PFSK-1 (cell line): ENCODE results near the gene SIM1.

ENCODE experiments used
- FOXP2 ChIP-seq: optimal IDR thresholded peaks from 2 replicates; pipeline ENCODE3; 2011; ENCODE audit warnings: borderline replicate concordance, control low read depth, inconsistent platforms; ENCODE audit not compliant: insufficient read depth; ENCODE audit errors: extremely low read length, extremely low read depth
- POLR2AphosphoS5 ChIP-seq: IDR thresholded peaks from 2 replicates; pipeline ENCODE4 v1.6.1; 2012; ENCODE audit warnings: low read depth, mild to moderate bottlenecking, control low read depth, low read length, moderate library complexity
- REST ChIP-seq, 2 experiments: IDR thresholded peaks; 2 replicates each; pipeline versions ENCODE4 v1.6.1 to v1.8.0; 2011 to 2012; ENCODE audit warnings: low read depth in 2 of 2, low read length in 2 of 2, control low read depth in 1 of 2, inconsistent platforms in 1 of 2, mild to moderate bottlenecking in 1 of 2, moderate library complexity in 1 of 2; ENCODE audit not compliant: insufficient read depth in 1 of 2
- SIN3A ChIP-seq: IDR thresholded peaks from 2 replicates; pipeline ENCODE4 v1.6.1; 2012; ENCODE audit warnings: mild to moderate bottlenecking, low read length, moderate library complexity, borderline replicate concordance; ENCODE audit not compliant: insufficient read depth

GRCh38 chr6:100488244-100488643 lies 23.5 kb upstream of the SIM1 start:
- TF ChIP-seq REST (IDR thresholded peaks at IDR 0.05; ENCODE audit: insufficient read depth in 1 of 2, low read depth in 2 of 2, low read length in 2 of 2): no peak
- TF ChIP-seq POLR2AphosphoS5: no peak
- TF ChIP-seq SIN3A: no peak
- no peak for TF ChIP-seq FOXP2
